Astrocyte of the cerebellum (primary cell): ENCODE measurements around the gene SUGP1.

Experiments used
- DNase-seq: peaks from one replicate; pipeline ENCODE4 v3.0.0-alpha.2; 2011; ENCODE audit warnings: low read depth
- H3K4me3 ChIP-seq: 2 replicates; pipeline ENCODE4 v1.5.1; 2011; ENCODE audit warnings: mild to moderate bottlenecking, low read depth, low read length, moderate library complexity
- in situ Hi-C: cut with HindIII; loops from 2 replicates; pipeline ENCODE4 v1.10.0; 2017; ENCODE audit warnings: low sequenced_read_pairs
- TF ChIP-seq, protein P1 (sequence below): IDR thresholded peaks from 2 replicates; pipeline ENCODE4 v1.5.1; 2012; ENCODE audit warnings: low read length, low read depth, moderate library complexity, mild to moderate bottlenecking; ENCODE audit errors: missing control alignments

The SUGP1 gene

DNA sequence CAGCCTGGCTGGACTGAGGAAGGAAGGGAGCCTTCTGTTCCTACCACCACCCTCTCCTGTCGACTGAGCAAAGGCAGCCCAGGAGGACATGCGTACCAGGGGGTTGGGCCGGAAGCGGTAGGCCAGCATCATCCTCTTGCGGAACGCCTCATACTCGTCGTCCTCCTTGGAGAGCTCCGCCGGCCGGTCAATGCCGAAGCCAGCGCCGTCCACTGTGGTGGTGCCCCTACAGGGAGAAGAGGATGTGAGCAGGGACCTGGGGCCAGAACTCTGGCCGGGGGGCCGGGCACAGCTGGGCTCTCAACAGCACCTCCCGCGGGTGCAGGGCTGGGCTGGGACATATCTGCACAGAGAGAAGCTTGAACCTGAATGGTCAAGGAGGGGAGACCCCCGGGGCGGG, 43.5 kb downstream of the SUGP1 start:
- TF ChIP-seq, protein P1, sequence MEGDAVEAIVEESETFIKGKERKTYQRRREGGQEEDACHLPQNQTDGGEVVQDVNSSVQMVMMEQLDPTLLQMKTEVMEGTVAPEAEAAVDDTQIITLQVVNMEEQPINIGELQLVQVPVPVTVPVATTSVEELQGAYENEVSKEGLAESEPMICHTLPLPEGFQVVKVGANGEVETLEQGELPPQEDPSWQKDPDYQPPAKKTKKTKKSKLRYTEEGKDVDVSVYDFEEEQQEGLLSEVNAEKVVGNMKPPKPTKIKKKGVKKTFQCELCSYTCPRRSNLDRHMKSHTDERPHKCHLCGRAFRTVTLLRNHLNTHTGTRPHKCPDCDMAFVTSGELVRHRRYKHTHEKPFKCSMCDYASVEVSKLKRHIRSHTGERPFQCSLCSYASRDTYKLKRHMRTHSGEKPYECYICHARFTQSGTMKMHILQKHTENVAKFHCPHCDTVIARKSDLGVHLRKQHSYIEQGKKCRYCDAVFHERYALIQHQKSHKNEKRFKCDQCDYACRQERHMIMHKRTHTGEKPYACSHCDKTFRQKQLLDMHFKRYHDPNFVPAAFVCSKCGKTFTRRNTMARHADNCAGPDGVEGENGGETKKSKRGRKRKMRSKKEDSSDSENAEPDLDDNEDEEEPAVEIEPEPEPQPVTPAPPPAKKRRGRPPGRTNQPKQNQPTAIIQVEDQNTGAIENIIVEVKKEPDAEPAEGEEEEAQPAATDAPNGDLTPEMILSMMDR = no peak
- H3K4me3 ChIP-seq = no peak overlapping the region
- no peak for DNase-seq
- in situ Hi-C loops = no loop called here

DNA sequence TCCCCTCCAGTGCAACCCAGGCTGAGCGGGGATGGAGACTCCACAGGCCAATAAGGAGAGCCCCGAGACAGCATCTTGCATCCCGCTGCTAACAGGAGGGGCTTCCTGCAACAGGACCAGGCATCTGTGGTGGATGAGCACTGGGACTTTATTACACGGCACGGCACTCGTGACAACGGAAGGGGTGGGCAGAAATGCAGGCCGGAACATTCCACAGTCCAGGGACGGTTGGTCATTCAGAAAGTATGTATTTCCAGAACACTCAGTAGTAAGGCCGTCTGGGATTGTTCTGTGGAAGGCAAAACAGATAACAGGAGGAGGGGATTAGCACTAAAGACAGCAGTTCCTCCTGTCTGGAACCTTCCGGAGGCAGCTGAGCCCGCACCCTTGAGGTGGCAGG, 43.9 kb downstream of the SUGP1 start:
- TF ChIP-seq, protein P1 = no peak
- no peak overlapping the region for H3K4me3 ChIP-seq
- no peak for DNase-seq
- in situ Hi-C loops = no loop called here

DNA sequence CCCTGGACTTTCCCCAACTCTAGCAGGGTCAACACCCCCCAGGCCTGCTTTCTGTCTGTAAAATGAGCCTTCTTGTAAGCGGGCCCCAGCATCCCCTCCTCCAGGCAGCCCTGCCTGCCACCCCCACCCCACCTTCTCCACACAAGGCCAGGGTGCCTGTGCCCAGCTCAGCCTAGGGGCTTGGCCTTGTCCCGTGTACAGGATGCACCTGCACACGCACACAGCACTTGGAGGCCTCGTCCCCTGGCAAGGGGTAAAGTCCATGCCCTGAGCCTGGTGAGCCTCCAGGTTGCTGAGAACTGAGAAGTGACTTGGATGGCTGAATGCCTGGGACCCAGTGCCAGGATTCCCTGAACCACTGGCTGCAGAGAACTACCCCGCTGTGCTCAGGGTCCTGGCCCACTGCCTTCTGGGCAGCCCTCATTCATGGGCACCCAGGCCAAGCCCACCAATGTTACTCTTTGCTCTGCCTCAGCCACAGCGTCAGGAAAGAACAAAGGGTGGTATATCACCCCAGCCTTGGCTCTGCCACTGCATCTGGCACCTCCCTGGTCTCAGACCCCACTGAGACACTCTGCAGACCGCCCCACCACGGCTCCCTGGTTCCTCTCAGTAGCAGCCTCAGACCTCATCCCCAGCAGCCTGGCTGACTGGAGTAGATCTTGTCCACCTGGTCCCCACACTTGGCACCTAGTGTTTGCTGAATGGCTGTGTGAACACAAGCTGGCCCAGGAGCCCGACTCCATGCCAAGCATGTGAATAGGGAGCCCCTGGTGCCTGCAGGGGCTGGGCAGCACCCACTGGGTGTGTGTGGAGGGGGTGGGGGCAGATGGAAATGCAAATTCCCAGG, 45.4 kb downstream of the SUGP1 start:
- H3K4me3 ChIP-seq = no peak overlapping the region
- DNase-seq = no peak
- in situ Hi-C loops = no loop called here
- TF ChIP-seq, protein P1 = no peak

DNA sequence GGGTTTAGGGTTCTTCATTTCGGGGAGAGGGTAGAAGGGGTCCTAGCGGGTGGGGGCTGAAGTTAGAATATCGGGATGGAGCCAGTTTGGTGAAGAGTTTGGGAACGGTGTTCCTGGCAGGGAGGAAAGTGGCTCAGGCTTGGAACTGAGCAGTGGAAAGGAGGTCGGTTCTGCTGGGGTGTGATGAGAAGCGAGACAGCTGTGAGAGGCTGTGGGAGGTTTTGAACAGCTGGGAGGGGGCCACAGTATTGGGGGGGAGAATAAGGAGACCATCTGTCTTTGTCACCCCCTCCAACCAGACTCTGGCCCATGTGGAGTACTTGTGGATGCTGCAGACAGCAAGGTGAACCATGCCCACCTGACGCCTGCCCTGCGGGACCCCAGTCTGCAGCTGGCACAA, 46.2 kb downstream of the SUGP1 start:
- H3K4me3 ChIP-seq = no peak overlapping the region
- in situ Hi-C loops = no loop called here
- DNase-seq = no peak
- TF ChIP-seq, protein P1 = no peak

DNA sequence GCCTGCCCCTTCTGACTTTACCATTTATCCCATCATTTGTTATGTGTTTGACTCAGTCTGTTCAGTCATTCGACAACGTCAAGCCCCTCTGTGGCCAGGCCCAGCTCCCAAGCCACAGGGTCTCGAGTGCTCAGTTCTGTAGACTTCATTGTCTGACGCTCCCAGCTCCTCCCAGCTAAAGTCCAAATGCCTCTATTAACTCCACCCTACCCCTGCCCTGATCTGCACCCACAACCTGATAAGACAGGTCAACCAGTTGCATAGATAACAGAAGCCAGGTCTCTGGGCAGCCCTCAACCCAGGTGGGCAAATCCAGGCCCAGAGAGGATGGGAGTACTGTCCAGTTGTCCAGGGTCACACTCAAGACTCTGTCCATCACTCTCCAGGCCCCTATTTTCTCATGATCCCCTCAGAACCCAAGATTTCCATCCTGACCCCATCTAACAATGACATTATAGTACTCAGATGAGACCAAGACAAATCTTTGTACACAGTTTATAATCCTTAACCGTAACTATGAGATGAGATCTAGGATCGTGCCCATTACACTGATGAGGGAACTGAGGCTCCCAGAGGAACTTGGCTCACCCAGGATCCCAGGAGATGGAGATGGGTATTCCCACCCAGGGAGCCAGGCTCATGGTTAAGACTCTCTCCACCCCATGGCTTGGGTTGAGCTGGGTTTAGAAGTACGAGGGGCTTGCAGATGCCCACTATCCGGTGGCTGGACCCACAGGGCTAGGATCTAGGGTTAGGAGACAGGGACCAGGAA, 48.3 kb downstream of the SUGP1 start:
- no peak overlapping the region for H3K4me3 ChIP-seq
- in situ Hi-C loops = no loop called here
- TF ChIP-seq, protein P1 = no peak
- no peak for DNase-seq

DNA sequence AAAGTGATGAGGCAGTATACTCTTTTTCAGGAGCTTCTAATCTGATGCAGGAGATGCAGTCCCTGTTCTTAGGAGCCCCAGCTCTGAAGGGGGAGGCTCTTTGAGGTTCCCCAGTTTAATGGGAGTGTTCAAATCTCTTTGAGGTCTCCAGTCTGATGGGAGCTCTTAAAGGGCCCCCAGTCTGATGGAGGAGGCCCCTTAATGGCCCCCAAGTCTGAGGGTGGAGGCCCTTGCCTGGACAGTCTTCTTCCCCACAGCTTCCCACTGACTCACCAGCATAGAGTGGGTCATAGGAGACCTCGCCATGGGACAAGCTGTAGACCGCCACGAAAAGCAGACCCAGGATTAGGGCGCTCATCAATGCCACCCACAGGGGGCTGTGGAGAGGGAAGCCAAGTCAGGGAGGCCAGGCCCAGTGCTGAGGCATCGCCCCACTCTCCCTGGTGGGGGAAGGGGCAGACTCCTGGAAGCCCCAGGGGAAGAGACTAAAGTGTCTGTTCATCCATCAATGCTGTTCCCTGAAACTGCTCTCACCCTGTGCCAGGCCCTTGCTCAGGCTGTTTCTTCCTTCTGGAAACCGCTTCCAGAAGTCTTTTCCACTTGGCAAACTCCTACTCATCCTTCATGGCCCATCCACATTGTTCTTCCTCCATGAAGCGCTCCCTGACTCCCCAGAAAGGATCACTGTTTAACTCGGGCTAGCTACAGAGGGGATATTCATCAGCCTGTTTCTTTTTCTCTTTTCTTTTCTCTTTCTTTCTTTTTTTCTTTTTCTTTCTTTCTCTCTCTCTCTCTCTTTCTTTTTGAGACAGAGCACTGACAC, 49.3 kb downstream of the SUGP1 start:
- no peak overlapping the region for H3K4me3 ChIP-seq
- TF ChIP-seq, protein P1 = no peak
- no peak for DNase-seq
- in situ Hi-C loops = no loop called here
